Stomach (tissue), 9 donors: ENCODE results near the gene ELAVL2. TPM values are rescaled to one million over a fixed set of nuclear protein-coding genes. Genes with fewer than 3 reads are reported as not detected.

Experiments
- DNase-seq, 2 donors: peaks; one replicate each; pipeline versions ENCODE4 v3.0.0 to v3.0.0-alpha.2; 2013 to 2019
- H3K27ac ChIP-seq, 5 donors: fragments of 200-600 bp in 4 of 5; sonication (generic) in 4 of 5; one replicate each; pipeline ENCODE4 v1.5.1; 2013 to 2019; ENCODE audit warnings: mild to moderate bottlenecking in 1 of 5, moderate library complexity in 1 of 5
- H3K27me3 ChIP-seq, 3 donors: fragments of 200-600 bp; sonication (generic); one replicate each; pipeline ENCODE4 v1.5.1; 2017 to 2019; ENCODE audit warnings: mixed run types in 1 of 3
- H3K36me3 ChIP-seq, 4 donors: fragments of 200-600 bp; sonication (generic); 1 replicate in 3 of 4; 2 replicates in 1 of 4; pipeline ENCODE4 v1.5.1; 2016 to 2019
- H3K4me1 ChIP-seq, 4 donors: fragments of 200-600 bp; sonication (generic); one replicate each; pipeline ENCODE4 v1.5.1; 2016 to 2019
- H3K4me3 ChIP-seq, 4 donors: fragments of 200-600 bp; sonication (generic) in 3 of 4; one replicate each; pipeline ENCODE4 v1.5.1; 2016 to 2019; ENCODE audit warnings: mild to moderate bottlenecking in 1 of 4
- H3K9me3 ChIP-seq, 4 donors: fragments of 200-600 bp; sonication (generic); one replicate each; pipeline ENCODE4 v1.5.1; 2016 to 2019
- EP300 ChIP-seq: sonication (generic); formaldehyde crosslinking; IDR thresholded peaks from one replicate; pipeline ENCODE4 v1.6.1; 2017; ENCODE audit warnings: antibody characterized with exemption
- POLR2A ChIP-seq, 4 donors: fragments of 450-650 bp; IDR thresholded peaks; one replicate each; pipeline ENCODE4 v1.6.1; 2016; ENCODE audit warnings: antibody characterized with exemption in 4 of 4, control low read depth in 2 of 4, mild to moderate bottlenecking in 1 of 4, moderate library complexity in 1 of 4
- POLR2AphosphoS5 ChIP-seq, 3 donors: sonication (generic); formaldehyde crosslinking; IDR thresholded peaks; one replicate each; pipeline ENCODE4 v1.6.1; 2016; ENCODE audit warnings: antibody characterized with exemption in 3 of 3
- WGBS, 5 donors: extraction: QIAGEN DNeasy Blood & Tissue Kit in 3 of 5; methylation state at CpG; one replicate each; pipeline versions ENCODE4 v1.1.5 to v1.1.7; 2013 to 2018; 5-methylcytosine and 5-hydroxymethylcytosine counted together
- intact Hi-C: fragments of 100-400 bp; cut with DNase I; formaldehyde crosslinking; loops from one replicate; pipeline ENCODE4 v1.15.1; 2023; ENCODE audit warnings: low total_unique reads
- polyA plus RNA-seq, 3 donors: library from polyadenylated mRNA; stranded (reverse); fragments of 200-250 nt; gene quantifications; one replicate each; pipeline ENCODE4 v1.2.3, GENCODE V29; 2013
- total RNA-seq, 5 donors: library from RNA; depleted of rRNA; stranded (reverse); fragments of >200 nt; gene quantifications; one replicate each; pipeline versions ENCODE4 v1.1.0 to v1.2.3, GENCODE V29; 2014 to 2016
- TF ChIP-seq, protein P1 (sequence below), 7 experiments: fragments of 450-650 bp in 4 of 7; fragments of 200-600 bp in 3 of 7; sonication (generic) in 3 of 7; IDR thresholded peaks; one replicate each; pipeline ENCODE4 v1.5.1; 2016 to 2019; ENCODE audit warnings: antibody characterized with exemption in 7 of 7, control low read depth in 2 of 7, mild to moderate bottlenecking in 1 of 7
- donor health status: healthy with polysubstance abuse.
- donor health status: Bipolar disorder and iron deficiency.
- donor health status: healthy.

ELAVL2 gene
- total and polyA plus RNA-seq, 8 donors, result 0.06 to 1.1 (median 0.18) TPM; not detected in 5

DNA sequence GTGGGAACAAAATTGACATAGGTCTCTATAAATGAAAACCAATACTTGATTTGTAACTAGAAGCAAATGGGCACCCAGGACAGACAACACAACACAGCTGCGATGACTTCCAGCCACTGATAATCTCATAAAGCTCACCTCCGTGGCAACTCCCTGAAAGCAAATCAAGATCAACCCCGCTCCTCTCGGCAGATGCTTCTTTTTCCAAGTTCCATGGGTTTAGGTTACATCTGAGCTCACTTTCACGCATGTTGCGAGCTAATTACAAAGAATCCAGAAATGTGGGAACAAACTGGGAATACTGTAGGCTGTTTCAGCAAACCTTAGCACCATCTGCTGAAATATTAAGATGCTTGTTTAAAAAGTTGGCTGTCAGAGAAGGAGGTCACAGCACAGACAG lies 153.9 kb downstream of the ELAVL2 start:
- no peak overlapping the region for H3K27ac ChIP-seq
- TF ChIP-seq EP300 (no peak), POLR2A (IDR thresholded peaks at IDR 0.05) (no peak), POLR2AphosphoS5 (IDR thresholded peaks at IDR 0.05) (no peak)
- TF ChIP-seq, protein P1, sequence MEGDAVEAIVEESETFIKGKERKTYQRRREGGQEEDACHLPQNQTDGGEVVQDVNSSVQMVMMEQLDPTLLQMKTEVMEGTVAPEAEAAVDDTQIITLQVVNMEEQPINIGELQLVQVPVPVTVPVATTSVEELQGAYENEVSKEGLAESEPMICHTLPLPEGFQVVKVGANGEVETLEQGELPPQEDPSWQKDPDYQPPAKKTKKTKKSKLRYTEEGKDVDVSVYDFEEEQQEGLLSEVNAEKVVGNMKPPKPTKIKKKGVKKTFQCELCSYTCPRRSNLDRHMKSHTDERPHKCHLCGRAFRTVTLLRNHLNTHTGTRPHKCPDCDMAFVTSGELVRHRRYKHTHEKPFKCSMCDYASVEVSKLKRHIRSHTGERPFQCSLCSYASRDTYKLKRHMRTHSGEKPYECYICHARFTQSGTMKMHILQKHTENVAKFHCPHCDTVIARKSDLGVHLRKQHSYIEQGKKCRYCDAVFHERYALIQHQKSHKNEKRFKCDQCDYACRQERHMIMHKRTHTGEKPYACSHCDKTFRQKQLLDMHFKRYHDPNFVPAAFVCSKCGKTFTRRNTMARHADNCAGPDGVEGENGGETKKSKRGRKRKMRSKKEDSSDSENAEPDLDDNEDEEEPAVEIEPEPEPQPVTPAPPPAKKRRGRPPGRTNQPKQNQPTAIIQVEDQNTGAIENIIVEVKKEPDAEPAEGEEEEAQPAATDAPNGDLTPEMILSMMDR (IDR thresholded peaks at IDR 0.05), result no peak
- no peak for DNase-seq
- WGBS, 5 donors, result 83 to 88% (median 84%) methylated on average over 6 of the region's 6 CpGs
- intact Hi-C loops, result no loop called here
- no peaks in the 10 kb centered on the region for H3K27me3 ChIP-seq
- H3K4me3 ChIP-seq, result no peak overlapping the region
- H3K4me1 ChIP-seq, result no peaks in the 10 kb centered on the region
- no peaks in the 10 kb centered on the region for H3K36me3 ChIP-seq
- H3K9me3 ChIP-seq, result no peaks in the 10 kb centered on the region

DNA sequence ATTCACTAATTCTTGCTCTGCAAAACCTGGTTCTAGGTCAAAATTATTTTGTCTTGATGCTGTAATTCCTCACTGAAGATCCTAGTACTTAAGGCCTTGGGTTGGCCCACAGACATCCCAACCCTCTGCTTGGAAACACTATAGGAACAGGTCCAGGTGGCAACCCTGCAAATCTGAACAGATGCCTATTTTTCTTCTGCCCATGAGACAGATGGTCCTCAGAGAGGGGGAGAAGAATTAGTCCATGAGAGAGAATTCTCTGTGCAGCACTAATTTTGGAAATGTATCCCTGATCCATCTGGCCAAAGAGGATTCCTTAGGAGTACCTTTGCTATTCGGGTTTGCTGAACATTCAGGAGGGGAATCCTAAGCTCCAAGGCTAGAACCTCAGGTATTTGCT lies 156.3 kb downstream of the ELAVL2 start:
- no peaks in the 10 kb centered on the region for H3K9me3 ChIP-seq
- no peaks in the 10 kb centered on the region for H3K27me3 ChIP-seq
- intact Hi-C loops, result no loop called here
- H3K4me1 ChIP-seq, result no peaks in the 10 kb centered on the region
- no peak for DNase-seq
- no peaks in the 10 kb centered on the region for H3K36me3 ChIP-seq
- H3K27ac ChIP-seq, result no peak overlapping the region
- no peak overlapping the region for H3K4me3 ChIP-seq
- WGBS, 5 donors, result 79 to 91% (median 85%) methylated on average over 1 of the region's 1 CpG
- TF ChIP-seq EP300 (no peak), POLR2AphosphoS5 (IDR thresholded peaks at IDR 0.05) (no peak), POLR2A (IDR thresholded peaks at IDR 0.05) (no peak)
- TF ChIP-seq, protein P1 (IDR thresholded peaks at IDR 0.05), result no peak

DNA sequence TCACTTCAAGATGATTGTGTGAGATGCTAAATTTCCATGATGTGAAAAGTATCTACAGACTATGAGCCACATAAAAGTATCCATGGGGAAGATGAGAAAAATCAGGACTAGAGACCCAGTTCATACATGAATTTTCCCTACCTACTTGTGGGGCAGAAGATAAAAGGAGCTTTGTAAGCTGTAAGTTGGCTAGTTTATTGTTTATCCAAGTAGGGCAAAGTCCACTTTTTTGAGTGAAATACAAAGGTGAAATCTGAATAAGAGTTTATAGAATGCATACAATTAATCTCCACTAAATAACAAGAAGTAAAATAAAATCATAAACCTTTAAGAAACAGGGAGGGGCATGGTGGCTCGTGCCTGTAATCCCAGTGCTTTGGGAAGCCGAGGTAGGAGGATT lies 160.4 kb downstream of the ELAVL2 start:
- 27 to 46% (median 39%) methylated on average over 2 of the region's 2 CpGs for WGBS, 5 donors
- H3K27ac ChIP-seq, result no peak overlapping the region

DNA sequence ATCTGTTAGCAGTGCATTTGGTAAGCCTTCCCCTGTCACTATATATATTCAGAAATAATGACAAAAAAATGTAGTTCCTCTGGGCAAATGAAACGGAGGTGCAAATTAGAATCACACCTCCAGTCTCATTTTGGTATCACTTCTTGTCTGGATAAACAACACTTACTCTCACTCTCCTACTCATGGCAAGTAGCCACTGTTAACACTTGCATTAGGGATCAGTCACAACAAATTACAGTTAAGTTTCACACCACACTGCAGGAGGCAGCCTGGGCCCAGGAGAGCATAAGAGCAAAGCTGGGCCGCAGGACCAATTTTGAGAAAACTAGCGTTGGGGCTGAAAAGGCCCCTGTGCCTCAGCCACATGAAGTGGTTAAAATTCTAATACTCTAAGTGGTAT lies 161.0 kb downstream of the ELAVL2 start:
- WGBS, 5 donors, result 46 to 74% (median 61%) methylated on average over 3 of the region's 3 CpGs
- TF ChIP-seq, protein P1 (IDR thresholded peaks at IDR 0.05), result no peak
- TF ChIP-seq POLR2AphosphoS5 (IDR thresholded peaks at IDR 0.05) (no peak), POLR2A (IDR thresholded peaks at IDR 0.05) (no peak), EP300 (no peak)
- no peaks in the 10 kb centered on the region for H3K27me3 ChIP-seq
- no peak for DNase-seq
- intact Hi-C loops, result no loop called here
- no peaks in the 10 kb centered on the region for H3K9me3 ChIP-seq
- no peak overlapping the region for H3K27ac ChIP-seq
- H3K4me3 ChIP-seq, result no peak overlapping the region
- no peaks in the 10 kb centered on the region for H3K4me1 ChIP-seq
- no peaks in the 10 kb centered on the region for H3K36me3 ChIP-seq

More for the DNA sequence above, 160.4 kb downstream of the ELAVL2 start:
- Histone ChIP-seq H3K36me3 (no peaks in the 10 kb centered on the region), H3K9me3 (no peaks in the 10 kb centered on the region), H3K4me1 (no peaks in the 10 kb centered on the region), H3K4me3 (no peak overlapping the region), H3K27me3 (no peaks in the 10 kb centered on the region)
- no peak for TF ChIP-seq EP300
- TF ChIP-seq POLR2AphosphoS5 (IDR thresholded peaks at IDR 0.05), result no peak
- intact Hi-C loops, result no loop called here
- no peak for DNase-seq

DNA sequence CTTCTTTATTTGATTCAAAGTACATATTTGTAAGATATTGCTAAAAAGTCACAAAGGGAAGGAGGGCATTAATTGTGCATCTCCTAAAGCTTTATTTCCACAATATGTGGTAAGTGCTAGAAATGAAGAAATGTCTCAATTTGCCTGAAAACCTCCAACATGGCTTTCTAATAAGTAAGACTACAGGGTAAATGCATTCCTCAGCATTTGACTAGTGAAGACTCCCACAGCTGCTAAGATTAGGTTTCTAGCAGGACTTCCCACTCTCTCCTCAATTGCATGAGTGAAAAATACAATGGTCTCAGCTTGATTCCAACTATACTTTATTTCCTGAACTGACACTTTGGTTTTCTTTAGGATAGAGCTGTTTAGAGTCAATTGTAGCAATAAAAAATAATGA lies 162.1 kb downstream of the ELAVL2 start:
- Histone ChIP-seq H3K27me3 (no peaks in the 10 kb centered on the region), H3K4me3 (no peak overlapping the region), H3K4me1 (no peaks in the 10 kb centered on the region), H3K9me3 (no peaks in the 10 kb centered on the region), H3K36me3 (no peaks in the 10 kb centered on the region), H3K27ac (no peak overlapping the region)
- TF ChIP-seq POLR2AphosphoS5 (IDR thresholded peaks at IDR 0.05) (no peak), POLR2A (IDR thresholded peaks at IDR 0.05) (no peak), EP300 (no peak)
- TF ChIP-seq, protein P1 (IDR thresholded peaks at IDR 0.05), result no peak
- no peak for DNase-seq
- intact Hi-C loops, result no loop called here
